Endothelial cell of umbilical vein (primary cell): ENCODE measurements around the gene SPATA3. TPM values are rescaled to one million over a fixed set of nuclear protein-coding genes. Genes with fewer than 3 reads are reported as not detected.

ENCODE experiments used
- BruUV-seq: library from RNA; stranded (reverse); fragments of 400-500 nt; replicated peaks from 2 replicates; lab custom pipeline; 2021; lab: Mats Ljungman, UMichigan
- CTCF ChIA-PET: fragments of 300-600, 350-600 bp; sonication (Branson Sonifier 250); formaldehyde crosslinking; loops from one replicate; lab custom pipeline; 2021; ENCODE audit warnings: antibody characterized with exemption, inconsistent platforms; lab: Charles Lee
- POLR2A ChIA-PET: fragments of 300-600, 350-600 bp; sonication (Branson Sonifier 250); formaldehyde crosslinking; loops from one replicate; lab custom pipeline; 2021; ENCODE audit warnings: antibody characterized with exemption, inconsistent platforms; lab: Charles Lee
- DNase-seq: peaks from one replicate; pipeline ENCODE4 v3.0.0-alpha.2; 2011; ENCODE audit warnings: low read depth, low spot score
- FAIRE-seq: peaks from 2 replicates; lab custom pipeline; 2011; peaks lifted over from hg19 to GRCh38; lab: Jason Lieb, UNC
- H2AFZ ChIP-seq: 2 replicates; pipeline ENCODE4 v1.6.0; 2012; ENCODE audit warnings: low read depth, low read length, control low read depth, inconsistent platforms
- H3K27ac ChIP-seq: 2 replicates; pipeline ENCODE4 v1.5.1; 2011; ENCODE audit warnings: low read depth, mild to moderate bottlenecking, control low read depth, low read length, moderate library complexity; ENCODE audit not compliant: insufficient read depth
- H3K27me3 ChIP-seq, 2 experiments: 2 replicates each; pipeline versions ENCODE4 v1.6.0 to v1.6.1; 2011; ENCODE audit warnings: low read length in 2 of 2, mixed read lengths in 1 of 2; ENCODE audit not compliant: control insufficient read depth in 2 of 2, insufficient read depth in 2 of 2
- H3K36me3 ChIP-seq, 2 experiments: 2 replicates in 1 of 2; 3 replicates in 1 of 2; pipeline ENCODE4 v1.5.1; 2011; ENCODE audit warnings: low read length in 2 of 2, mild to moderate bottlenecking in 1 of 2, moderate library complexity in 1 of 2; ENCODE audit not compliant: control insufficient read depth in 2 of 2, insufficient read depth in 2 of 2; ENCODE audit errors: extremely low read depth in 1 of 2
- H3K4me1 ChIP-seq: 3 replicates; pipeline ENCODE4 v1.5.1; 2011; ENCODE audit warnings: mild to moderate bottlenecking, low read length; ENCODE audit not compliant: control insufficient read depth, insufficient read depth; ENCODE audit errors: extremely low read depth
- H3K4me2 ChIP-seq: 2 replicates; pipeline ENCODE4 v1.6.1; 2011; ENCODE audit warnings: low read length, control low read depth, mixed read lengths; ENCODE audit not compliant: insufficient read depth
- H3K4me3 ChIP-seq, 3 experiments: fragments of 200-600 bp in 1 of 3; sonication (generic), shearing (Covaris generic) in 1 of 3; replicated peaks in 1 of 3; 2 replicates each; pipeline ENCODE4 v1.5.1; 2011 to 2016; ENCODE audit warnings: control low read depth in 3 of 3, low read length in 3 of 3, mild to moderate bottlenecking in 2 of 3, inconsistent platforms in 1 of 3, low read depth in 1 of 3, moderate library complexity in 1 of 3; ENCODE audit not compliant: insufficient read depth in 1 of 3
- H3K79me2 ChIP-seq: 2 replicates; pipeline ENCODE4 v1.6.0; 2012; ENCODE audit warnings: low read length, inconsistent platforms; ENCODE audit not compliant: control insufficient read depth, insufficient read depth
- H3K9ac ChIP-seq: replicated peaks from 2 replicates; pipeline ENCODE3; 2011; ENCODE audit warnings: low read length, control low read depth; ENCODE audit not compliant: insufficient read depth; ENCODE audit errors: extremely low read depth
- H3K9me1 ChIP-seq: replicated peaks from 3 replicates; pipeline ENCODE4 v1.6.0; 2011; ENCODE audit warnings: mild to moderate bottlenecking, low read length; ENCODE audit not compliant: control insufficient read depth, insufficient read depth; ENCODE audit errors: extremely low read depth
- H3K9me3 ChIP-seq: replicated peaks from 2 replicates; pipeline ENCODE4 v1.5.1; 2012; ENCODE audit warnings: low read length, inconsistent platforms; ENCODE audit not compliant: control insufficient read depth, insufficient read depth
- H4K20me1 ChIP-seq: replicated peaks from 2 replicates; pipeline ENCODE3; 2011; ENCODE audit warnings: mild to moderate bottlenecking, low read length; ENCODE audit not compliant: control insufficient read depth, insufficient read depth; ENCODE audit errors: extremely low read depth
- EZH2 ChIP-seq: IDR thresholded peaks from 2 replicates; pipeline ENCODE4 v1.6.1; 2012; ENCODE audit warnings: borderline replicate concordance, low read depth, mild to moderate bottlenecking, moderate library complexity, low read length, inconsistent platforms; ENCODE audit not compliant: severe bottlenecking
- FOS ChIP-seq: IDR thresholded peaks from 2 replicates; pipeline ENCODE4 v1.6.1; 2011; ENCODE audit warnings: mild to moderate bottlenecking, low read length, moderate library complexity, borderline replicate concordance; ENCODE audit not compliant: insufficient read depth
- GATA2 ChIP-seq: IDR thresholded peaks from 2 replicates; pipeline ENCODE4 v1.7.0; 2011; ENCODE audit warnings: low read depth, mild to moderate bottlenecking, moderate library complexity, mixed read lengths, low read length; ENCODE audit not compliant: insufficient read length, insufficient read depth
- JUN ChIP-seq: IDR thresholded peaks from 2 replicates; pipeline ENCODE4 v1.6.1; 2011; ENCODE audit warnings: borderline replicate concordance, low read depth; ENCODE audit not compliant: insufficient read length, insufficient read depth
- MAX ChIP-seq: IDR thresholded peaks from 2 replicates; pipeline ENCODE4 v1.6.1; 2011; ENCODE audit not compliant: insufficient read depth, insufficient read length
- MYC ChIP-seq: IDR thresholded peaks from one replicate; pipeline ENCODE4 v1.6.1; 2011; ENCODE audit warnings: mild to moderate bottlenecking, low read depth, low read length
- POLR2A ChIP-seq: IDR thresholded peaks from 2 replicates; pipeline ENCODE4 v1.6.1; 2012; ENCODE audit warnings: low read depth, mild to moderate bottlenecking, control low read depth, low read length
- POLR2AphosphoS5 ChIP-seq: IDR thresholded peaks from 2 replicates; pipeline ENCODE4 v1.6.1; 2012; ENCODE audit warnings: low read depth, mild to moderate bottlenecking, control low read depth, low read length, moderate library complexity; ENCODE audit not compliant: insufficient read depth
- dilution Hi-C: fragments of 300-500 bp; cut with MboI; formaldehyde crosslinking; loops from one replicate; pipeline ENCODE4 v1.15.0; 2019; ENCODE audit warnings: low sequenced_read_pairs; ENCODE audit not compliant: extremely low pct_ligation_motif_present
- intact Hi-C: fragments of 100-400 bp; cut with micrococcal nuclease; formaldehyde crosslinking; loops from one replicate; pipeline ENCODE4 v1.10.0; 2022
- polyA plus RNA-seq, 4 experiments: library from polyadenylated mRNA; depleted of rRNA in 3 of 4; stranded (reverse) in 3 of 4; unstranded in 1 of 4; fragments of >200 nt; gene quantifications; 2 replicates each; pipeline versions ENCODE4 v1.2.1 to v1.2.3, GENCODE V29; 2011 to 2012; ENCODE audit warnings: missing spikeins in 1 of 4
- total RNA-seq: library from RNA; stranded (reverse); gene quantifications from 2 replicates; pipeline ENCODE4 v1.2.3, GENCODE V29; 2021
- TF ChIP-seq, protein P1 (sequence below), 2 donors: IDR thresholded peaks; 1 replicate in 1 of 2; 2 replicates in 1 of 2; pipeline ENCODE4 v1.5.1; 2011; ENCODE audit warnings: low read length in 2 of 2, mild to moderate bottlenecking in 2 of 2, moderate library complexity in 2 of 2, control low read depth in 1 of 2, inconsistent platforms in 1 of 2, low read depth in 1 of 2; ENCODE audit not compliant: insufficient read depth in 1 of 2; ENCODE audit errors: extremely low read depth in 1 of 2

SPATA3 gene
- total and polyA plus RNA-seq, 2 donors (not counting 3 experiments of a cell fraction or from before 2014, with no cell fraction given) = not detected

- Histone ChIP-seq H3K79me2 (no peaks in the 10 kb centered on the region), H3K9me3 (no peaks in the 10 kb centered on the region), H3K4me2 (no peak overlapping the region), H2AFZ (no peak overlapping the region), H3K36me3 (no peaks in the 10 kb centered on the region), H3K9me1 (no peaks in the 10 kb centered on the region), H3K4me1 (no peaks in the 10 kb centered on the region), H3K27me3 (peaks cover 22 to 42% of the 10 kb centered on the region in 2 experiments), H3K4me3 (no peak overlapping the region), H3K9ac (no peak overlapping the region), H4K20me1 (no peaks in the 10 kb centered on the region), H3K27ac (no peak overlapping the region)
- no peak for DNase-seq
- FAIRE-seq = no peak
- dilution Hi-C loops = no loop called here
- TF ChIP-seq POLR2A (no peak), GATA2 (no peak), EZH2 (no peak), MAX (no peak), POLR2AphosphoS5 (no peak), MYC (no peak), JUN (no peak), FOS (no peak)
- TF ChIP-seq, protein P1, sequence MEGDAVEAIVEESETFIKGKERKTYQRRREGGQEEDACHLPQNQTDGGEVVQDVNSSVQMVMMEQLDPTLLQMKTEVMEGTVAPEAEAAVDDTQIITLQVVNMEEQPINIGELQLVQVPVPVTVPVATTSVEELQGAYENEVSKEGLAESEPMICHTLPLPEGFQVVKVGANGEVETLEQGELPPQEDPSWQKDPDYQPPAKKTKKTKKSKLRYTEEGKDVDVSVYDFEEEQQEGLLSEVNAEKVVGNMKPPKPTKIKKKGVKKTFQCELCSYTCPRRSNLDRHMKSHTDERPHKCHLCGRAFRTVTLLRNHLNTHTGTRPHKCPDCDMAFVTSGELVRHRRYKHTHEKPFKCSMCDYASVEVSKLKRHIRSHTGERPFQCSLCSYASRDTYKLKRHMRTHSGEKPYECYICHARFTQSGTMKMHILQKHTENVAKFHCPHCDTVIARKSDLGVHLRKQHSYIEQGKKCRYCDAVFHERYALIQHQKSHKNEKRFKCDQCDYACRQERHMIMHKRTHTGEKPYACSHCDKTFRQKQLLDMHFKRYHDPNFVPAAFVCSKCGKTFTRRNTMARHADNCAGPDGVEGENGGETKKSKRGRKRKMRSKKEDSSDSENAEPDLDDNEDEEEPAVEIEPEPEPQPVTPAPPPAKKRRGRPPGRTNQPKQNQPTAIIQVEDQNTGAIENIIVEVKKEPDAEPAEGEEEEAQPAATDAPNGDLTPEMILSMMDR (IDR thresholded peaks at IDR 0.05; ENCODE audit: extremely low read depth in 1 of 2, insufficient read depth in 1 of 2, low read depth in 1 of 2, low read length in 2 of 2) = no peak
- POLR2A ChIA-PET = no interaction called here
- intact Hi-C loops = no loop called here
- BruUV-seq = no TSS peak
- CTCF ChIA-PET = no interaction called here
Observed at GRCh38 chr2:230960026-230960425, 35.9 kb upstream of the SPATA3 start.
